Liver (tissue), 9 donors: Measurements from ENCODE around the gene TIE1. TPM values are rescaled to one million over a fixed set of nuclear protein-coding genes. Genes with fewer than 3 reads are reported as not detected.
A peak's percentile ranks its signal among the peaks of the same experiment; 100 is the strongest.

Experiments
- DNase-seq: peaks from one replicate; pipeline ENCODE4 v3.0.0-alpha.2; 2017; ENCODE audit warnings: low spot score
- H3K27ac ChIP-seq, 2 donors: one replicate each; pipeline ENCODE4 v1.7.0; 2013; ENCODE audit warnings: inconsistent platforms in 2 of 2, low read length in 2 of 2, control low read depth in 1 of 2, low read depth in 1 of 2, mild to moderate bottlenecking in 1 of 2
- H3K27me3 ChIP-seq, 4 donors: one replicate each; pipeline versions ENCODE4 v1.6.1 to v1.7.0; 2013; ENCODE audit warnings: low read length in 3 of 4, inconsistent platforms in 1 of 4, mild to moderate bottlenecking in 1 of 4, moderate library complexity in 1 of 4; ENCODE audit not compliant: control insufficient read depth in 4 of 4, insufficient read depth in 4 of 4
- H3K36me3 ChIP-seq, 4 donors: one replicate each; pipeline versions ENCODE4 v1.6.1 to v1.7.0; 2013; ENCODE audit warnings: low read length in 3 of 4, mild to moderate bottlenecking in 3 of 4, low read depth in 1 of 4, moderate library complexity in 1 of 4; ENCODE audit not compliant: control insufficient read depth in 4 of 4, insufficient read depth in 3 of 4
- H3K4me1 ChIP-seq, 4 donors: one replicate each; pipeline versions ENCODE4 v1.6.1 to v1.7.0; 2013; ENCODE audit warnings: low read length in 3 of 4, mild to moderate bottlenecking in 3 of 4, moderate library complexity in 1 of 4; ENCODE audit not compliant: control insufficient read depth in 4 of 4, insufficient read depth in 4 of 4
- H3K4me3 ChIP-seq, 3 donors: one replicate each; pipeline versions ENCODE4 v1.6.1 to v1.7.0; 2013; ENCODE audit warnings: low read length in 3 of 3, control low read depth in 1 of 3, low read depth in 1 of 3, mild to moderate bottlenecking in 1 of 3
- H3K9ac ChIP-seq, 2 donors: one replicate each; pipeline ENCODE4 v1.7.0; 2013; ENCODE audit warnings: low read length in 2 of 2, mild to moderate bottlenecking in 2 of 2, moderate library complexity in 2 of 2, control low read depth in 1 of 2, low read depth in 1 of 2
- H3K9me3 ChIP-seq, 4 donors: one replicate each; pipeline versions ENCODE4 v1.6.1 to v1.7.0; 2013; ENCODE audit warnings: low read length in 3 of 4; ENCODE audit not compliant: control insufficient read depth in 4 of 4
- FOXA1 ChIP-seq: IDR thresholded peaks from 2 replicates; pipeline ENCODE4 v1.6.1; 2016; ENCODE audit warnings: antibody characterized with exemption
- GABPA ChIP-seq, 2 donors: IDR thresholded peaks in 1 of 2; conservative IDR thresholded peaks in 1 of 2; 2 replicates each; pipeline ENCODE4 v1.6.1; 2016; ENCODE audit warnings: antibody characterized with exemption in 2 of 2, mild to moderate bottlenecking in 1 of 2, moderate library complexity in 1 of 2
- HNF4A ChIP-seq, 2 donors: conservative IDR thresholded peaks; 2 replicates each; pipeline ENCODE4 v1.6.1; 2016; ENCODE audit warnings: antibody characterized with exemption in 2 of 2, mild to moderate bottlenecking in 2 of 2
- HNF4G ChIP-seq: IDR thresholded peaks from 2 replicates; pipeline ENCODE4 v1.6.1; 2016; ENCODE audit warnings: antibody characterized with exemption
- JUND ChIP-seq, 2 donors: IDR thresholded peaks; 2 replicates each; pipeline ENCODE4 v1.6.1; 2016; ENCODE audit warnings: antibody characterized with exemption in 2 of 2
- NR2F2 ChIP-seq: IDR thresholded peaks from 2 replicates; pipeline ENCODE4 v1.6.1; 2016; ENCODE audit warnings: antibody characterized with exemption
- RAD21 ChIP-seq, 2 donors: IDR thresholded peaks; 2 replicates each; pipeline ENCODE4 v1.6.1; 2016; ENCODE audit warnings: antibody characterized with exemption in 2 of 2, mild to moderate bottlenecking in 2 of 2
- RXRA ChIP-seq, 2 donors: IDR thresholded peaks; 2 replicates each; pipeline ENCODE4 v1.6.1; 2017 to 2018; ENCODE audit warnings: antibody characterized with exemption in 2 of 2, mild to moderate bottlenecking in 1 of 2
- SP1 ChIP-seq: IDR thresholded peaks from 2 replicates; pipeline ENCODE4 v1.6.1; 2018; ENCODE audit warnings: antibody characterized with exemption, mild to moderate bottlenecking
- TAF1 ChIP-seq: conservative IDR thresholded peaks from 2 replicates; pipeline ENCODE4 v1.6.1; 2016; ENCODE audit warnings: antibody characterized with exemption, mild to moderate bottlenecking
- YY1 ChIP-seq: IDR thresholded peaks from 2 replicates; pipeline ENCODE4 v1.6.1; 2016; ENCODE audit warnings: antibody characterized with exemption, mild to moderate bottlenecking
- WGBS: extraction: QIAGEN DNeasy Blood & Tissue Kit; methylation state at CpG from one replicate; pipeline ENCODE4 v1.1.7; 2013; 5-methylcytosine and 5-hydroxymethylcytosine counted together
- polyA plus RNA-seq, 2 donors: library from polyadenylated mRNA; stranded (reverse) in 1 of 2; unstranded in 1 of 2; fragments of 200-250 nt in 1 of 2; fragments of >200 nt in 1 of 2; fragmentation: Nextera tagmentation in 1 of 2; extraction: Ambion mirVana in 1 of 2; gene quantifications; one replicate each; pipeline versions ENCODE4 v1.2.1 to v1.2.3, GENCODE V29; 2013 to 2015
- total RNA-seq, 2 donors: library from RNA; depleted of rRNA; stranded (reverse); fragments of >200 nt; gene quantifications; one replicate each; pipeline ENCODE4 v1.2.3, GENCODE V29; 2014
- TF ChIP-seq, protein P1 (sequence below): fragments of 150-350 bp; IDR thresholded peaks from 2 replicates; pipeline ENCODE4 v1.5.1; 2017; ENCODE audit warnings: improper control_type of control experiment, low read depth, low read length; ENCODE audit not compliant: missing input control
- TF ChIP-seq, protein P2 (sequence below): IDR thresholded peaks from 2 replicates; pipeline ENCODE4 v1.6.1; 2016; ENCODE audit warnings: antibody characterized with exemption
- TF ChIP-seq, protein P3 (sequence below): IDR thresholded peaks from 2 replicates; pipeline ENCODE4 v1.6.1; 2016; ENCODE audit warnings: antibody characterized with exemption
- TF ChIP-seq, protein P4 (sequence below): IDR thresholded peaks from 2 replicates; pipeline ENCODE4 v1.6.1; 2016; ENCODE audit warnings: antibody characterized with exemption
- TF ChIP-seq, protein P5 (sequence below): IDR thresholded peaks from 2 replicates; pipeline ENCODE4 v1.6.1; 2016; ENCODE audit warnings: antibody characterized with exemption, mild to moderate bottlenecking
- donor health status: healthy.
- donor health status: healthy.
- donor health status: healthy.
- donor health status: healthy.
- donor health status: healthy.

TIE1 gene
- total and polyA plus RNA-seq, 4 donors, result 3.6 to 17.6 (median 8.9) TPM

DNA sequence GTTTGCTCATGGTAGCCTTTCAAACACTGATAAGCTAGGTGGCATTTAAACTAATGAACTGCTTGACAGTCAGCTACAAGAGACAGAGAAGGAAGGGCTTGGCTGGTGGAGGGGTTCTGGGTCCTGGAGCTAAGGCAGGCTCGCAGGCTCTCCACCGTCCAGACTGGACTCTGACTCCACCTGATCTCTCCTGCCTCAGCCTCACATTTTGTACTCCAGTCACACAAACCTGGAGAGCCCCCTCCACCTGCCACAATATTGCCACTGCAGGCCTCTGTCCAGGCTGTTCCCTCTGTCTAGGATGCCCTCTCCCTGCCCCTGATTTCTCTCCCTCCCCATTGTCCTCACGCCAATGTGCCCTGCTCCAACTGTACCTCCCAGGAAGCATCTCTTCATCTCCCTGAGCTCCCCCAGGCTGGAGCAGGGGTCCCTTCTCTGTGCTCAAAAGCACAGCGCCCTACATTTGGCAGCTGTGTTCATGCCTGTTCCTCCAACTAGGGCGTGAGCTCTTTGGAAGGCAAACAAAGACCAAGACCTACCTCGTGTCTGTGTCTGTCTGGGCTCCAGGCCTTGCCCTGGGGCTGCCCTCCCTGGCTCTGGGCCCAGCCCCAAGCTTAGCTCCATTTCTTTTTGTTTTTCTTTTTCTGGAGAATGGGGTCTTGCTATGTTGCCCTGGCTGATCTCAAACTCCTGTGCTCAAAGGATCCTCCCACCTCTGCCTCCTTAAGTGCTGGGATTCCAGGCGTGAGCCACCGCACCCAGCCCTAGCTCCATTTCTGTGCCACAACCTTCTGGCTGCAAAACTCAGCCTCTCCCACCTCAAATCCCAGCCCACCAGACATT is 2.9 kb downstream of the TIE1 start:
- Histone ChIP-seq H3K36me3 (no peaks in the 10 kb centered on the region), H3K4me3 (no peak overlapping the region), H3K27ac (no peak overlapping the region), H3K27me3 (no peaks in the 10 kb centered on the region), H3K9ac (no peak overlapping the region), H3K9me3 (no peaks in the 10 kb centered on the region), H3K4me1 (peaks cover 10 to 22% (median 14%) of the 10 kb centered on the region in 4 donors)
- TF ChIP-seq TAF1 (no peak), RXRA (IDR thresholded peaks at IDR 0.05) (peak; percentile 46 to 47), NR2F2 (no peak), GABPA (IDR thresholded peaks at IDR 0.05 in 1 of 2, conservative IDR thresholded peaks at IDR 0.05 in 1 of 2) (no peak), FOXA1 (no peak), HNF4A (conservative IDR thresholded peaks at IDR 0.05) (peak; percentile 30 to 37), SP1 (no peak), RAD21 (IDR thresholded peaks at IDR 0.05) (peak in 1 of 2 donors; percentile 30), JUND (IDR thresholded peaks at IDR 0.05) (no peak), HNF4G (no peak)
- TF ChIP-seq, protein P1, sequence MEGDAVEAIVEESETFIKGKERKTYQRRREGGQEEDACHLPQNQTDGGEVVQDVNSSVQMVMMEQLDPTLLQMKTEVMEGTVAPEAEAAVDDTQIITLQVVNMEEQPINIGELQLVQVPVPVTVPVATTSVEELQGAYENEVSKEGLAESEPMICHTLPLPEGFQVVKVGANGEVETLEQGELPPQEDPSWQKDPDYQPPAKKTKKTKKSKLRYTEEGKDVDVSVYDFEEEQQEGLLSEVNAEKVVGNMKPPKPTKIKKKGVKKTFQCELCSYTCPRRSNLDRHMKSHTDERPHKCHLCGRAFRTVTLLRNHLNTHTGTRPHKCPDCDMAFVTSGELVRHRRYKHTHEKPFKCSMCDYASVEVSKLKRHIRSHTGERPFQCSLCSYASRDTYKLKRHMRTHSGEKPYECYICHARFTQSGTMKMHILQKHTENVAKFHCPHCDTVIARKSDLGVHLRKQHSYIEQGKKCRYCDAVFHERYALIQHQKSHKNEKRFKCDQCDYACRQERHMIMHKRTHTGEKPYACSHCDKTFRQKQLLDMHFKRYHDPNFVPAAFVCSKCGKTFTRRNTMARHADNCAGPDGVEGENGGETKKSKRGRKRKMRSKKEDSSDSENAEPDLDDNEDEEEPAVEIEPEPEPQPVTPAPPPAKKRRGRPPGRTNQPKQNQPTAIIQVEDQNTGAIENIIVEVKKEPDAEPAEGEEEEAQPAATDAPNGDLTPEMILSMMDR, result no peak
- TF ChIP-seq, protein P2, sequence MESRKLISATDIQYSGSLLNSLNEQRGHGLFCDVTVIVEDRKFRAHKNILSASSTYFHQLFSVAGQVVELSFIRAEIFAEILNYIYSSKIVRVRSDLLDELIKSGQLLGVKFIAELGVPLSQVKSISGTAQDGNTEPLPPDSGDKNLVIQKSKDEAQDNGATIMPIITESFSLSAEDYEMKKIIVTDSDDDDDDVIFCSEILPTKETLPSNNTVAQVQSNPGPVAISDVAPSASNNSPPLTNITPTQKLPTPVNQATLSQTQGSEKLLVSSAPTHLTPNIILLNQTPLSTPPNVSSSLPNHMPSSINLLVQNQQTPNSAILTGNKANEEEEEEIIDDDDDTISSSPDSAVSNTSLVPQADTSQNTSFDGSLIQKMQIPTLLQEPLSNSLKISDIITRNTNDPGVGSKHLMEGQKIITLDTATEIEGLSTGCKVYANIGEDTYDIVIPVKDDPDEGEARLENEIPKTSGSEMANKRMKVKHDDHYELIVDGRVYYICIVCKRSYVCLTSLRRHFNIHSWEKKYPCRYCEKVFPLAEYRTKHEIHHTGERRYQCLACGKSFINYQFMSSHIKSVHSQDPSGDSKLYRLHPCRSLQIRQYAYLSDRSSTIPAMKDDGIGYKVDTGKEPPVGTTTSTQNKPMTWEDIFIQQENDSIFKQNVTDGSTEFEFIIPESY, result no peak
- TF ChIP-seq, protein P3, sequence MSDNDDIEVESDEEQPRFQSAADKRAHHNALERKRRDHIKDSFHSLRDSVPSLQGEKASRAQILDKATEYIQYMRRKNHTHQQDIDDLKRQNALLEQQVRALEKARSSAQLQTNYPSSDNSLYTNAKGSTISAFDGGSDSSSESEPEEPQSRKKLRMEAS, result no peak
- TF ChIP-seq, protein P4, sequence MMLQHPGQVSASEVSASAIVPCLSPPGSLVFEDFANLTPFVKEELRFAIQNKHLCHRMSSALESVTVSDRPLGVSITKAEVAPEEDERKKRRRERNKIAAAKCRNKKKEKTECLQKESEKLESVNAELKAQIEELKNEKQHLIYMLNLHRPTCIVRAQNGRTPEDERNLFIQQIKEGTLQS, result no peak
- no peak for DNase-seq
- 56% methylated on average over 8 of the region's 8 CpGs for WGBS

DNA sequence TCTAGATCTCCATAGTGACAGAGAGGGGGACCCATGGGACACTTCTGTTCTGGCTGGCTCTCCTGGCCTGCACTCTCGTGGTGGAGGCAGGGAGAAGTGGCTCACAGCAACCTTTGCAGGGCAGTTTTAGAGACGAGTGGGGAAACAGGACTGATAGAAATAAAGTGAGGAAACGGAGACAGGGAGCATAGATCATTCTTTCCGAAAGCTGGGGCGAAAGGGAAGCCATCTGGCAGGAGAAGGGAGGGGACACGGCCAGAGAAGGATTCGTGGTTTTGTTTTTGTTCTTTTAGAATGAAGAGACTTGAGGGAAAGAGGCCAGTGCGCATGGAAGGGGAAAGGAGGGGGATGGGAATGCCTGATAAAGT is 3.5 kb downstream of the TIE1 start:
- Histone ChIP-seq H3K4me1 (peaks cover 10 to 22% (median 14%) of the 10 kb centered on the region in 4 donors), H3K9me3 (no peaks in the 10 kb centered on the region), H3K36me3 (no peaks in the 10 kb centered on the region), H3K27ac (no peak overlapping the region), H3K9ac (no peak overlapping the region), H3K4me3 (no peak overlapping the region), H3K27me3 (no peaks in the 10 kb centered on the region)
- 66% methylated on average over 8 of the region's 8 CpGs for WGBS
- no peak for DNase-seq
- TF ChIP-seq HNF4A (conservative IDR thresholded peaks at IDR 0.05) (no peak), TAF1 (no peak), FOXA1 (no peak), YY1 (no peak)
- TF ChIP-seq, protein P5, sequence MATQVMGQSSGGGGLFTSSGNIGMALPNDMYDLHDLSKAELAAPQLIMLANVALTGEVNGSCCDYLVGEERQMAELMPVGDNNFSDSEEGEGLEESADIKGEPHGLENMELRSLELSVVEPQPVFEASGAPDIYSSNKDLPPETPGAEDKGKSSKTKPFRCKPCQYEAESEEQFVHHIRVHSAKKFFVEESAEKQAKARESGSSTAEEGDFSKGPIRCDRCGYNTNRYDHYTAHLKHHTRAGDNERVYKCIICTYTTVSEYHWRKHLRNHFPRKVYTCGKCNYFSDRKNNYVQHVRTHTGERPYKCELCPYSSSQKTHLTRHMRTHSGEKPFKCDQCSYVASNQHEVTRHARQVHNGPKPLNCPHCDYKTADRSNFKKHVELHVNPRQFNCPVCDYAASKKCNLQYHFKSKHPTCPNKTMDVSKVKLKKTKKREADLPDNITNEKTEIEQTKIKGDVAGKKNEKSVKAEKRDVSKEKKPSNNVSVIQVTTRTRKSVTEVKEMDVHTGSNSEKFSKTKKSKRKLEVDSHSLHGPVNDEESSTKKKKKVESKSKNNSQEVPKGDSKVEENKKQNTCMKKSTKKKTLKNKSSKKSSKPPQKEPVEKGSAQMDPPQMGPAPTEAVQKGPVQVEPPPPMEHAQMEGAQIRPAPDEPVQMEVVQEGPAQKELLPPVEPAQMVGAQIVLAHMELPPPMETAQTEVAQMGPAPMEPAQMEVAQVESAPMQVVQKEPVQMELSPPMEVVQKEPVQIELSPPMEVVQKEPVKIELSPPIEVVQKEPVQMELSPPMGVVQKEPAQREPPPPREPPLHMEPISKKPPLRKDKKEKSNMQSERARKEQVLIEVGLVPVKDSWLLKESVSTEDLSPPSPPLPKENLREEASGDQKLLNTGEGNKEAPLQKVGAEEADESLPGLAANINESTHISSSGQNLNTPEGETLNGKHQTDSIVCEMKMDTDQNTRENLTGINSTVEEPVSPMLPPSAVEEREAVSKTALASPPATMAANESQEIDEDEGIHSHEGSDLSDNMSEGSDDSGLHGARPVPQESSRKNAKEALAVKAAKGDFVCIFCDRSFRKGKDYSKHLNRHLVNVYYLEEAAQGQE, result no peak
- TF ChIP-seq, protein P2, result no peak
